ENCODE data around the gene TMEM201.

DNA sequence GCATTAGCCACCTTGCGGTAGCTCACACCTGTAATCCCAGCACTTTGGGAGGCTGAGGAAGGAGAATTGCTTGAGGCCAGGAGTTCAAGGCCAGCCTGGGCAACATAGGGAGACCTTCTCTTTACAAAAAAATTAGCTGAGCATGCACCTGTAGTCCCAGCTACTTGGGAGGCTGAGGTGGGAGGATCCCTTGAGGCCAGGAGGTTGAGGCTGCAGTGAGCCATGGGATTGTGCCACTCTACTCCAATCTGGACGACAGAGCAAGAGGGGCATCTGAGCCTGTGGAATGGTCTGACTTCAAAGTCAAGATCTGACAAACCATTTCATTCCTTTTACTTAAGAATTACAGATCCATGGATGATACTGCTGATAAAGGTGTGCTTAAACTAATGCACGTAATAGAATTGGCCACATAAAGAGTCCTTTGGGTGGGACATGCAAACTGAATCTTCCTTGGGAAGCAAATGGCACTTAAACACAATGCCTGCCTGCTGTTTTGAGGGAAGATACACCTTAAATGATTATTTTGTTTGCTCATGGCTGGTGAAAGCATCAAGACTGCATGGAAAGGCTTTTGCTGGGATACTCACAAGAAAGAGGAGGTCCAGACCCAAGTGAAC is 2.5 kb upstream of the TMEM201 start:
- no peak for TF ChIP-seq CTCF (tag by site-specific recombination; IDR thresholded peaks at IDR 0.05)
- TF ChIP-seq PBX3 (CRISPR knock-in tag; IDR thresholded peaks at IDR 0.05), result no peak
